Liver (tissue), 9 donors: ENCODE results near the gene SGIP1. TPM values are rescaled to one million over a fixed set of nuclear protein-coding genes. Genes with fewer than 3 reads are reported as not detected.

Source experiments
- DNase-seq: peaks from one replicate; pipeline ENCODE4 v3.0.0-alpha.2; 2017; ENCODE audit warnings: low spot score
- H3K27ac ChIP-seq, 2 donors: one replicate each; pipeline ENCODE4 v1.7.0; 2013; ENCODE audit warnings: inconsistent platforms in 2 of 2, low read length in 2 of 2, control low read depth in 1 of 2, low read depth in 1 of 2, mild to moderate bottlenecking in 1 of 2
- H3K27me3 ChIP-seq, 4 donors: one replicate each; pipeline versions ENCODE4 v1.6.1 to v1.7.0; 2013; ENCODE audit warnings: low read length in 3 of 4, inconsistent platforms in 1 of 4, mild to moderate bottlenecking in 1 of 4, moderate library complexity in 1 of 4; ENCODE audit not compliant: control insufficient read depth in 4 of 4, insufficient read depth in 4 of 4
- H3K36me3 ChIP-seq, 4 donors: one replicate each; pipeline versions ENCODE4 v1.6.1 to v1.7.0; 2013; ENCODE audit warnings: low read length in 3 of 4, mild to moderate bottlenecking in 3 of 4, low read depth in 1 of 4, moderate library complexity in 1 of 4; ENCODE audit not compliant: control insufficient read depth in 4 of 4, insufficient read depth in 3 of 4
- H3K4me1 ChIP-seq, 4 donors: one replicate each; pipeline versions ENCODE4 v1.6.1 to v1.7.0; 2013; ENCODE audit warnings: low read length in 3 of 4, mild to moderate bottlenecking in 3 of 4, moderate library complexity in 1 of 4; ENCODE audit not compliant: control insufficient read depth in 4 of 4, insufficient read depth in 4 of 4
- H3K4me3 ChIP-seq, 3 donors: one replicate each; pipeline versions ENCODE4 v1.6.1 to v1.7.0; 2013; ENCODE audit warnings: low read length in 3 of 3, control low read depth in 1 of 3, low read depth in 1 of 3, mild to moderate bottlenecking in 1 of 3
- H3K9ac ChIP-seq, 2 donors: one replicate each; pipeline ENCODE4 v1.7.0; 2013; ENCODE audit warnings: low read length in 2 of 2, mild to moderate bottlenecking in 2 of 2, moderate library complexity in 2 of 2, control low read depth in 1 of 2, low read depth in 1 of 2
- H3K9me3 ChIP-seq, 4 donors: one replicate each; pipeline versions ENCODE4 v1.6.1 to v1.7.0; 2013; ENCODE audit warnings: low read length in 3 of 4; ENCODE audit not compliant: control insufficient read depth in 4 of 4
- ATF3 ChIP-seq: IDR thresholded peaks from 2 replicates; pipeline ENCODE4 v1.6.1; 2016; ENCODE audit warnings: antibody characterized with exemption
- CTCF ChIP-seq: fragments of 150-350 bp; IDR thresholded peaks from 2 replicates; pipeline ENCODE4 v1.5.1; 2017; ENCODE audit warnings: improper control_type of control experiment, low read depth, low read length; ENCODE audit not compliant: missing input control
- EGR1 ChIP-seq, 2 donors: IDR thresholded peaks; 2 replicates each; pipeline ENCODE4 v1.6.1; 2016 to 2018; ENCODE audit warnings: antibody characterized with exemption in 2 of 2, low read depth in 2 of 2
- FOXA1 ChIP-seq: IDR thresholded peaks from 2 replicates; pipeline ENCODE4 v1.6.1; 2016; ENCODE audit warnings: antibody characterized with exemption
- FOXA2 ChIP-seq: IDR thresholded peaks from 2 replicates; pipeline ENCODE4 v1.6.1; 2016; ENCODE audit warnings: antibody characterized with exemption
- GABPA ChIP-seq, 2 donors: IDR thresholded peaks in 1 of 2; conservative IDR thresholded peaks in 1 of 2; 2 replicates each; pipeline ENCODE4 v1.6.1; 2016; ENCODE audit warnings: antibody characterized with exemption in 2 of 2, mild to moderate bottlenecking in 1 of 2, moderate library complexity in 1 of 2
- HNF4A ChIP-seq, 2 donors: conservative IDR thresholded peaks; 2 replicates each; pipeline ENCODE4 v1.6.1; 2016; ENCODE audit warnings: antibody characterized with exemption in 2 of 2, mild to moderate bottlenecking in 2 of 2
- HNF4G ChIP-seq: IDR thresholded peaks from 2 replicates; pipeline ENCODE4 v1.6.1; 2016; ENCODE audit warnings: antibody characterized with exemption
- JUND ChIP-seq, 2 donors: IDR thresholded peaks; 2 replicates each; pipeline ENCODE4 v1.6.1; 2016; ENCODE audit warnings: antibody characterized with exemption in 2 of 2
- MAX ChIP-seq: IDR thresholded peaks from 2 replicates; pipeline ENCODE4 v1.6.1; 2016; ENCODE audit warnings: antibody characterized with exemption
- NR2F2 ChIP-seq: IDR thresholded peaks from 2 replicates; pipeline ENCODE4 v1.6.1; 2016; ENCODE audit warnings: antibody characterized with exemption
- RAD21 ChIP-seq, 2 donors: IDR thresholded peaks; 2 replicates each; pipeline ENCODE4 v1.6.1; 2016; ENCODE audit warnings: antibody characterized with exemption in 2 of 2, mild to moderate bottlenecking in 2 of 2
- REST ChIP-seq: IDR thresholded peaks from 2 replicates; pipeline ENCODE4 v1.6.1; 2016; ENCODE audit warnings: antibody characterized with exemption, mild to moderate bottlenecking
- RXRA ChIP-seq, 2 donors: IDR thresholded peaks; 2 replicates each; pipeline ENCODE4 v1.6.1; 2017 to 2018; ENCODE audit warnings: antibody characterized with exemption in 2 of 2, mild to moderate bottlenecking in 1 of 2
- SP1 ChIP-seq: IDR thresholded peaks from 2 replicates; pipeline ENCODE4 v1.6.1; 2018; ENCODE audit warnings: antibody characterized with exemption, mild to moderate bottlenecking
- TAF1 ChIP-seq: conservative IDR thresholded peaks from 2 replicates; pipeline ENCODE4 v1.6.1; 2016; ENCODE audit warnings: antibody characterized with exemption, mild to moderate bottlenecking
- YY1 ChIP-seq: IDR thresholded peaks from 2 replicates; pipeline ENCODE4 v1.6.1; 2016; ENCODE audit warnings: antibody characterized with exemption, mild to moderate bottlenecking
- ZBTB33 ChIP-seq: IDR thresholded peaks from 2 replicates; pipeline ENCODE4 v1.6.1; 2016; ENCODE audit warnings: antibody characterized with exemption
- WGBS: extraction: QIAGEN DNeasy Blood & Tissue Kit; methylation state at CpG from one replicate; pipeline ENCODE4 v1.1.7; 2013; 5-methylcytosine and 5-hydroxymethylcytosine counted together
- polyA plus RNA-seq, 2 donors: library from polyadenylated mRNA; stranded (reverse) in 1 of 2; unstranded in 1 of 2; fragments of 200-250 nt in 1 of 2; fragments of >200 nt in 1 of 2; fragmentation: Nextera tagmentation in 1 of 2; extraction: Ambion mirVana in 1 of 2; gene quantifications; one replicate each; pipeline versions ENCODE4 v1.2.1 to v1.2.3, GENCODE V29; 2013 to 2015
- total RNA-seq, 2 donors: library from RNA; depleted of rRNA; stranded (reverse); fragments of >200 nt; gene quantifications; one replicate each; pipeline ENCODE4 v1.2.3, GENCODE V29; 2014
- donor health status: healthy.
- donor health status: healthy.
- donor health status: healthy.
- donor health status: healthy.
- donor health status: healthy.

Gene SGIP1
- total and polyA plus RNA-seq, 4 donors, result 0.09 to 2.5 (median 0.38) TPM

- H3K27me3 ChIP-seq, result no peaks in the 10 kb centered on the region
- WGBS, result 89% methylated on average over 3 of the region's 3 CpGs
- TF ChIP-seq YY1, result no peak
- TF ChIP-seq MAX, result no peak
- TF ChIP-seq ZBTB33, result no peak
- no peak for TF ChIP-seq SP1
- TF ChIP-seq ATF3, result no peak
- no peak for TF ChIP-seq JUND (IDR thresholded peaks at IDR 0.05)
- TF ChIP-seq REST, result no peak
- TF ChIP-seq TAF1, result no peak
- TF ChIP-seq HNF4A (conservative IDR thresholded peaks at IDR 0.05), result no peak
- TF ChIP-seq NR2F2, result no peak
- TF ChIP-seq CTCF, result no peak
- TF ChIP-seq RXRA (IDR thresholded peaks at IDR 0.05), result no peak
- TF ChIP-seq FOXA2, result no peak
- no peak for TF ChIP-seq EGR1 (IDR thresholded peaks at IDR 0.05; ENCODE audit: low read depth in 2 of 2)
- TF ChIP-seq GABPA (IDR thresholded peaks at IDR 0.05 in 1 of 2, conservative IDR thresholded peaks at IDR 0.05 in 1 of 2), result no peak
- TF ChIP-seq RAD21 (IDR thresholded peaks at IDR 0.05), result no peak
- TF ChIP-seq HNF4G, result no peak
- no peak for TF ChIP-seq FOXA1
- H3K27ac ChIP-seq, result no peak overlapping the region
- H3K4me1 ChIP-seq, result no peaks in the 10 kb centered on the region
- H3K36me3 ChIP-seq, result peaks cover 0 to 17% (median 0%) of the 10 kb centered on the region in 4 donors
- DNase-seq, result no peak
- no peak overlapping the region for H3K9ac ChIP-seq
- no peaks in the 10 kb centered on the region for H3K9me3 ChIP-seq
- no peak overlapping the region for H3K4me3 ChIP-seq
Observed at GRCh38 chr1:66777831-66778230, 243.9 kb downstream of the SGIP1 start.

GRCh38 chr1:66778266-66778665, 244.3 kb downstream of the SGIP1 start:
- no peak overlapping the region for H3K9ac ChIP-seq
- no peaks in the 10 kb centered on the region for H3K4me1 ChIP-seq
- H3K4me3 ChIP-seq, result no peak overlapping the region
- H3K27ac ChIP-seq, result no peak overlapping the region
- WGBS, result 93% methylated on average over 4 of the region's 4 CpGs
- no peaks in the 10 kb centered on the region for H3K27me3 ChIP-seq
- H3K9me3 ChIP-seq, result no peaks in the 10 kb centered on the region
- H3K36me3 ChIP-seq, result peaks cover 0 to 12% (median 0%) of the 10 kb centered on the region in 4 donors
- no peak for DNase-seq
- no peak for TF ChIP-seq RXRA (IDR thresholded peaks at IDR 0.05)
- no peak for TF ChIP-seq CTCF
- TF ChIP-seq RAD21 (IDR thresholded peaks at IDR 0.05), result no peak
- TF ChIP-seq HNF4G, result no peak
- TF ChIP-seq HNF4A (conservative IDR thresholded peaks at IDR 0.05), result no peak
- TF ChIP-seq ZBTB33, result no peak
- TF ChIP-seq TAF1, result no peak
- TF ChIP-seq ATF3, result no peak
- TF ChIP-seq NR2F2, result no peak
- TF ChIP-seq YY1, result no peak
- no peak for TF ChIP-seq FOXA2
- TF ChIP-seq MAX, result no peak
- TF ChIP-seq SP1, result no peak
- TF ChIP-seq JUND (IDR thresholded peaks at IDR 0.05), result no peak
